ENCODE data around the gene RIMKLA.

Gene RIMKLA

GRCh38 chr1:42379794-42380585 lies 602 bp upstream of the RIMKLA start:
- no peak for DNase-seq

DNA sequence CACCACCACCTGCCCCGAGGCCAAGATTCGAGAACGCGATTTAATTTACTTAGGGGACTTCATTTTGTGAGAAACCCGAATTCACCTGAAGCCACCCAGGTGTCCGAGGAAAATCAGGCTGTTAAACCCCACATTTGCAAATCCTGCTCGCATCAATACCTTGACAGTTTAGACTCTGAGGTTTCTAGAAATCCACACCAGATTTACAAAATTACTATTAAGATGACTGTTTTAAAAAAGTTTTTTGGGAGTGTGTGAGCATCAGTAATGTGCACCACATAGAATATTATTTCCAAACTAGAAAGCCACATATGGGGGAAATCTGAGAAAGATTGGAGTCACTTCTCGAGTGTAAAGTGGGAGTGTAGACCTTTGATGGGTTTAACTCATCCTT lies 685 bp downstream of the RIMKLA start:
- no peak for DNase-seq

DNA sequence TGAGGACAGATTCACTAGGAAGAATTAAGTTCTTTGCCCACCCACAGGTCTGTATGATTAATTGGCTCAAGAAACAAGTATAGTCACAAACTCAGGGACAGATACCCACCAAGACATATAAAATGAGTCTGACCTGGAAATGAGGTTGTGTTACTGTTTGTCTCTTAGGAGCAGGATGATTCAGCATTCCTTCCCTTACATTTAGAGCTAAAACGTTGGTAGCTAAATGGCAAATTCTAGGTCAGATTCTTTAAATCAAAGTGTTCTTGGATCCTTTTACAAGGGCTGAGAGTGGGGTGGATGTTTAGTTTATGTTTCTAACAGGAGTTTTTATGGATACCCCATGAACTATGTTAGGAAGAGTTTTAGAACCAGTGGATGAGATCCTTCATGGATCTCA lies 4.7 kb downstream of the RIMKLA start:
- DNase-seq = no peak

- no peak for DNase-seq
Observed at GRCh38 chr1:42386051-42386450, 5.5 kb downstream of the RIMKLA start.

DNA sequence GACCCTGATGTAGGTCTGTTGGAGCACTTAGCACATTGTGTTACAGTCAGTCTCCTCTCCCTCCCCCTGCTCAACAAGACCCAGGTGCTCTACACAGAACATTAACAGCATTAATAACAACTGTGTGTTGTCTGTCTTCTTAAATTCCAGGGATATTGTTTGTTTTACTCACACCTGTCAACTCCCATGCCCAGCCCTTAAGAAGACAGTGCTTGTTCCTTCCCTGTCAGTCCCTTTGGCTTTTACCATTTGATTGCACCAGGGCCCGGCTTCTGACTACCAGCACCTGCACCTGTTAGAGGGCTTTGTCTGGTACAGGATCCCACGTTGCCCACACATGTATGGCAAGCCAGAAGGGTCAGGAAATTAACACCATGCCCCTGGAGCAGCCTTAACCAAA lies 11.7 kb downstream of the RIMKLA start:
- no peak for DNase-seq

DNA sequence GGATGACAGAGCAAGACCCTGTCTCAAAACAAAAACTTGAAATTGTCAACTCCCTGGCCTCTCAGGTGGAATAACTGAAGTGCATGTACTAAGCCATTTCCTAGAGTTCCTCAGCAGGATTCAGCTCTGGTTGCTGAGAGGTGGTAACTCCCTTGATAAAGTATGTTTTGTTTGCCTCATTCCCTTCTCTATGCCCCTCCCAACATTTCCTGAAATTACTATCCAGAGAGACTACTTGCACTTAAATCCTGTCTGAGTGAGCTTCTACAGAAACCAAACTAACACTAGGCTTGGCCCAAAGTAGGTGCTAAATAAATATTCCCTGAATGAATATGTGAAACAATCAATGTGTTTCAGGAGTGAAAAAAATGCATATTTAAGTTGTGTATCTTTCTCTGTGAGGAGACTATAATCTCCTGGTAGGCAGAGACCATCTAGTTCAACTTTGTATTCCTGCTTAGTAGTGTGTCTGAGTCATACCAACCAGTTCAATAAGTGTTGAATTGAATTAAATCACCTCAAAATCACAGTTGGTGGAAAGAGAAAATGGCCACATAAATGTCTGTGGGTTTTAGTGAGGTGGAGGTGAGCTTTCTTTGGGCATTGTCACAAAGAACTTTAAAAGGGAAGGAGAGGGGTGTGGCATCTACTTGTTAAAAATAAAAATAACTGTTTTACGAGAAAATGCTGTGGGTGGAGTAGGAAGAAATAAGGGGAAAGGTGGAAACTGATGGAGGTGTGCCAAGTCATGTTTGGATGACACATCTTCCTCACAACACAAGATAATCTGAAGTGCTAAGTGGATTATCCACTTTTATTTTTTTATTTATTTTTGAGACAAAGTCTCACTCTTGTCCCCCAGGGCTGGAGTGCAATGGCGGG lies 12.6 kb downstream of the RIMKLA start:
- no peak for DNase-seq

DNA sequence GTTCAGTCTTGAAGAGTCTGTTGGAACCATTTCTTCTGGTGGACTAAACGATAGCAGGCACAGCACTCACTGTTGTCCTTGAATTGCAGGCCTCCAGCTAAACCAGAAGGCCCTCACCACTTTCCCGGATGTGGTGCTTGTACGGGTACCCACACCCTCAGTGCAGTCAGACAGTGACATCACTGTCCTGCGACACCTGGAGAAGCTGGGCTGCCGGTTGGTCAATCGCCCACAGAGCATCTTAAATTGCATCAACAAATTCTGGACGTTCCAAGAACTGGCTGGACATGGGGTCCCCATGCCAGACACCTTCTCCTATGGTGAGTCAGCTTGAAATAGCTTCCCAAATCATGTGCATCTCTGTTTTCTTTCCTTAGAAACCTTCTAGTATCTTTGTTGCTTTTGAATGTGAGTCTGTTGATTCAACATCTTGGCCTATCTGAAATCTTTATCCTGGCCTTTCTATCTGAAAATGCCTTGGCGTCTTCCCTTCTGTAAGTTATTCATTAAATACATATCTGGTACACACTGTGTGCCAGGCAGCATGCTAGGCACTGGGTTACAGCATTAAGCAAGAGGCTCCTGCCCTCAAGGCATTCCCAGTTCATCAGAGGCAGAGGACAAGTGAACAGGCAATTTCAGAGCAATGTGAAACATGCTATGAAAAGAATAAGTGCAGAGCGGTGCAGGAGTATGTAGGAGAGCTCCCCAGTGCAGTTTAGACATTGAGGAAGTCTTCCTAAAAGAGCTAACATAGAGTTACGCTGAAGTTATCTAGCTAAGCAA lies 18.9 kb downstream of the RIMKLA start:
- no peak for DNase-seq

GRCh38 chr1:42403880-42404400 lies 23.3 kb downstream of the RIMKLA start:
- DNase-seq = no peak

DNA sequence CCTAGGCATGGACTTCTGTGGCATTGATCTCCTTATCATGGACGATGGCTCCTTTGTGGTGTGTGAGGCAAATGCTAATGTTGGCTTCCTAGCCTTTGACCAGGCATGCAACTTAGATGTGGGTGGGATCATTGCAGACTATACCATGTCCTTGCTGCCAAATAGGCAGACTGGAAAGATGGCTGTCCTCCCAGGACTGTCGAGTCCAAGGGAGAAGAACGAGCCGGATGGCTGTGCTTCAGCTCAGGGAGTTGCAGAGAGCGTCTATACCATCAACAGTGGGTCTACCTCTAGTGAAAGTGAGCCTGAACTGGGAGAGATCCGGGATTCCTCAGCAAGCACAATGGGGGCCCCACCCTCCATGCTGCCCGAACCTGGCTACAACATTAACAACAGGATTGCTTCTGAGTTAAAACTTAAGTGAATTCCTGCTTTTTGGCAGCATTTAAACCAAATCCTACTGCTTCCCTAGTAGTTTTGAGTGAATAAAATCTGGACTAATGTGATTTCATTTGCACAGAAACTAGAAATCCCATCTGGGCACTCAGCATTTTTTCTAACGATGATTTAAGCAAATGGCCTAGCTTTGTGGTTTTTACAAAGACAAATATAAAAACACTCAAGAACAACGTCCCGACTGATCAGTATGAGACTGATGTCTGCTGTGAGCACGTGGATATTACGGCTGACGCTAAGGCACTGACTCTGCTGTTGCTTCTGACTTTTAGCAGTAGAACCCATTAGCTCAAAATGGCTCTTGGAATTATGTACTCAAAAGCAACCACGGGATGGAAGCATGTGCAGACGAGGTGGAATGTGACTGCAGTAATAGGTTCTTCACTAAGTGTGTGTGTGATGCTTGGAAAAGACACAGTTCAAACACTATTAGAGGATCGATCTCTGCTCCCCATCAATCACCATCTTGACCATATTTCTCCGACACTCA lies 34.2 kb downstream of the RIMKLA start:
- no peak for DNase-seq

GRCh38 chr1:42417166-42417565 lies 36.6 kb downstream of the RIMKLA start:
- no peak for DNase-seq

- no peak for DNase-seq
Observed at GRCh38 chr1:42418516-42418915, 37.9 kb downstream of the RIMKLA start.

DNA sequence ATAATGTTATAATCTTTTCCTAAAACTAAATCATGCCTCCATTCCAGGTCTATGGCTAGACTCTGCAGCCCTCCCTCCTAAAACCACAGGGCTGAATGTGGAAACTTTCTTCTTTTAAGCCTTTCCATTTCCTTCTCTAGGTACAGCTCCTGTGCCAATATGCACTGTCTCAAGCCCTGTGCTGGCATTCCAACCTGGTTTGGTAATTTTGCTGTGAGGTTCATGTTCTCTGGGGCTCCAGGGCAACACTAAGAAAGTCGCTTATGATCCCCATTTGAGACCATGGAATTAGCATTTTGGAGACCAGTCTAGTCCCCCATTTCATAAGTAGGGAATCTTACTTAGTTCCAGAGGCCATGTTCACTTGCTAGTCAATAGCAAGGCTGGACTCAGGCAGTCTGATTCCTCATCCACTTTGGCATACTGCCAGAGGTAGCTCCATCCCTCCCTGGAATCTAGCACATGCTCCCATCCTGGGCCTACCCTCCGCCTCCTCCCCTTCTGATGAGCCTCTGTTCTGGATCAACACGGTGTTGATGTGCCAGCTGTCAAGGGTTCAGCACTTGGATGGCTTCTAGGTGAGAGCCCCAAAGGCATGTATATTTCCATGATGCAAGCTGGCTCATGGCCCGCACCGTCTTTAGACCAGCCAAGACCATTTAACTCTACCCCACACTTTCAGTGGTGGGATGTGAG lies 38.7 kb downstream of the RIMKLA start:
- DNase-seq = no peak

DNA sequence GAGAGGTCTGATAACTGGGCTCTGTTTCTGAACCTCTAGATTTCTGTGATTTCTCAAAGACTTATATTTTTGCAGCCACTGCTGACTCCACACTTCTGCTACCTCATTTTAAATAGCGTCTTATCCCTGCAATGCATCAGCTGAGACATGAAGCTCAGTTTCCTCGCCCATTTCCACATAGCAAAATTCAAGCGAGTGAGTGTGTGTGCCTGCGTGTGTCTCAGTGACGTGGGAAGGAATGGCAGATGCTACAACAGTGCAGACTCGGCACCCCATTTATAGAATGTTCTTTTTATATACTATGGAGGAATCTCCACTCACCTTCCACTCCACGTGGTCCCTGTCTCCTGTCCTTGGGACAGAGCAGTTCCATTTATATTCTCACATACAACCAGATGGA lies 39.5 kb downstream of the RIMKLA start:
- no peak for DNase-seq

- no peak for DNase-seq
Observed at GRCh38 chr1:42420911-42421585, 40.5 kb downstream of the RIMKLA start.

DNA sequence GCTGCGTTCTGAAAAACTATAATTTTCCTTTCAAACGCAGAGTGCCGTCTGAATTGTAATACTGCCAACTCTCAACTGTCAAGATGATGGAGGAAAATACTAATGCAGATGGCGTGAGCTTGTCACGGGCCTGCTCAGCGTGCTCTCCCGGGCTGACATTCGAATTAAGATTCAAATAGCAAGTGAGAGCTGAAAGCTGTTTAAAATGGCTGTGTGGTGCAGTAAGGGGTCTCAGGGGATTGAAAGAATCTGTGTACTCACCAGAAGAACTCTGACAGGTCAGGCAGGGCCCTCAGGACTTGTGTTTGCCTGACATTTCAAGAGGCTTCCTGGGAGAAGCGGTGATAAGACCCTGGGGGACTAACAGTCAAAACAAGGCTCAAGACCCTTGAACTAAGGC lies 42.1 kb downstream of the RIMKLA start:
- no peak for DNase-seq

GRCh38 chr1:42423681-42424080 lies 43.1 kb downstream of the RIMKLA start:
- no peak for DNase-seq

GRCh38 chr1:42424201-42424600 lies 43.6 kb downstream of the RIMKLA start:
- DNase-seq = no peak

DNA sequence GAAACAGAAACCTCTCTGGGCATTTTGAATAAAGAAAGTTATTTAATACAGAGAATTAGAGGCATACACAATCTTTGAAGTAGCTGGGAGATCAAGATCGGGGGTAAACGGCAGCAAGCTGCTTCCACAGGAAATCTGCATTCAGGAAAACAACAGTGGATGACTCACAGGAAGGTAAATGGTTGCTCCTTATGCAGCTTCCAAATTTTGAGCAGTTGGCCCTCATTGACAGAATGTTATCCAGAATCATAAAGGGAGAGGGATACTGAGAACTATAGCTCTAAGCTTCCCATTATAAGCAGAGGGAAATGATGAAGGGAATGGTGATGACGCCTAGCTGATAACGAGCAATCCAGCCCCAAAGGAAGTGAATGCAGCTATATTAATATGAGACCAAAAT lies 46.6 kb downstream of the RIMKLA start:
- no peak for DNase-seq

DNA sequence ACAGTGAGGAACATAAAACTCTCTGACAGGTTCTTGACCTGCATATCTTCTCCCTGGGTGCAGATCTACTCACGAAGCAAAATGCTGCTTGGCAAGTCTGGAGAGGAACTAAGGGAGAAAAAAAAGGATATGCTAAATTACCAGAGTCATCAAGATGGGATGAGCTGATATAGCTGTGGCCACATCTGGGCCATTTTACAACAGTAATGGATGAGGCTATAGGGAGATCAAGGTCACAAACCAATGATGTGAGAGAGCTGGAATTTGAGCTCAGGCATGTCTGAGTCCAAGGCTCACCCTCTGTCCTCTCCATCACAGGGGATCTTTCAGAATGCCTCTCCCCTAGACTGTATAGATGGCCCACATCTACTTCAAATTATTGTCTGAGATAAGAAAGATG lies 49.0 kb downstream of the RIMKLA start:
- DNase-seq = no peak

GRCh38 chr1:42430286-42431135 lies 49.9 kb downstream of the RIMKLA start:
- no peak for DNase-seq
